SK-N-SH treated with all-trans-retinoic acid at 6 μM for 48 hours (cell line): Measurements from ENCODE around the gene IFT43.

Experiments
- ATAC-seq: fragments of 200-7000 bp; cut with Tn5 transposase; 3 replicates; pipeline ENCODE4 v1.9.1; 2020; ENCODE audit warnings: mild to moderate bottlenecking, moderate library complexity
- ARNTL ChIP-seq: fragments of 450-650 bp; formaldehyde crosslinking; IDR thresholded peaks from 2 replicates; pipeline ENCODE4 v1.5.0; 2020; ENCODE audit warnings: low read depth, mild to moderate bottlenecking, moderate library complexity, borderline replicate concordance
- BACH2 ChIP-seq: fragments of 250-450 bp; sonication (Bioruptor Pico); IDR thresholded peaks from 2 replicates; pipeline ENCODE4 v1.9.0; 2021; ENCODE audit warnings: mild to moderate bottlenecking, borderline replicate concordance
- CSDC2 ChIP-seq: fragments of 250-450 bp; sonication (Bioruptor Pico); IDR thresholded peaks from 2 replicates; pipeline ENCODE4 v1.5.0; 2020; ENCODE audit warnings: mild to moderate bottlenecking, moderate library complexity
- ESRRG ChIP-seq: fragments of 250-450 bp; sonication (Bioruptor Pico); IDR thresholded peaks from 2 replicates; pipeline ENCODE4 v1.6.1; 2021; ENCODE audit warnings: mild to moderate bottlenecking
- GLIS3 ChIP-seq: fragments of 250-450 bp; sonication (Bioruptor Pico); IDR thresholded peaks from 2 replicates; pipeline ENCODE4 v1.5.0; 2020; ENCODE audit warnings: mild to moderate bottlenecking, moderate library complexity
- ISL1 ChIP-seq: fragments of 250-450 bp; sonication (Bioruptor Pico); IDR thresholded peaks from 2 replicates; pipeline ENCODE4 v2.1.2; 2022; ENCODE audit warnings: mild to moderate bottlenecking, moderate library complexity
- OSR1 ChIP-seq: fragments of 250-450 bp; sonication (Bioruptor Pico); IDR thresholded peaks from 2 replicates; pipeline ENCODE4 v1.8.0; 2022; ENCODE audit warnings: moderate library complexity, mild to moderate bottlenecking, inconsistent platforms
- PPARA ChIP-seq: fragments of 250-450 bp; sonication (Bioruptor Pico); IDR thresholded peaks from 2 replicates; pipeline ENCODE4 v1.5.0; 2020; ENCODE audit warnings: mild to moderate bottlenecking, borderline replicate concordance
- RARB ChIP-seq: fragments of 250-450 bp; sonication (Bioruptor Pico); IDR thresholded peaks from 2 replicates; pipeline ENCODE4 v1.8.0; 2021; ENCODE audit warnings: mild to moderate bottlenecking, moderate library complexity
- TCF4 ChIP-seq: fragments of 250-450 bp; sonication (Bioruptor Pico); IDR thresholded peaks from 2 replicates; pipeline ENCODE4 v1.8.0; 2021; ENCODE audit warnings: mild to moderate bottlenecking, moderate library complexity, borderline replicate concordance
- TOX ChIP-seq: fragments of 250-450 bp; sonication (Bioruptor Pico); IDR thresholded peaks from 2 replicates; pipeline ENCODE4 v1.8.0; 2021; ENCODE audit warnings: mild to moderate bottlenecking, moderate library complexity, borderline replicate concordance
- ZC3H10 ChIP-seq: fragments of 250-450 bp; sonication (Bioruptor Pico); IDR thresholded peaks from 2 replicates; pipeline ENCODE4 v1.5.1; 2021; ENCODE audit warnings: mild to moderate bottlenecking, moderate library complexity
- ZFP3 ChIP-seq: fragments of 250-450 bp; sonication (Bioruptor Pico); IDR thresholded peaks from 2 replicates; pipeline ENCODE4 v1.5.0; 2020; ENCODE audit warnings: mild to moderate bottlenecking, moderate library complexity
- ZFP30 ChIP-seq: fragments of 450-650 bp; formaldehyde crosslinking; IDR thresholded peaks from 2 replicates; pipeline ENCODE4 v1.5.0; 2022; ENCODE audit warnings: mild to moderate bottlenecking, moderate library complexity
- ZNF565 ChIP-seq: fragments of 450-650 bp; formaldehyde crosslinking; conservative IDR thresholded peaks from 2 replicates; pipeline ENCODE4 v1.5.0; 2020; ENCODE audit warnings: low read depth, mild to moderate bottlenecking, moderate library complexity
- ZNF70 ChIP-seq: fragments of 450-650 bp; formaldehyde crosslinking; IDR thresholded peaks from 2 replicates; pipeline ENCODE4 v1.5.0; 2020; ENCODE audit warnings: mild to moderate bottlenecking, moderate library complexity
- ZNF8 ChIP-seq: fragments of 450-650 bp; formaldehyde crosslinking; IDR thresholded peaks from 2 replicates; pipeline ENCODE4 v1.5.0; 2020; ENCODE audit warnings: mild to moderate bottlenecking, moderate library complexity
- TF ChIP-seq, protein P1 (sequence below): fragments of 250-450 bp; sonication (Bioruptor Pico); IDR thresholded peaks from 2 replicates; pipeline ENCODE4 v1.5.1; 2021; ENCODE audit warnings: mild to moderate bottlenecking, moderate library complexity
- TF ChIP-seq, protein P2 (sequence below): fragments of 250-450 bp; sonication (Bioruptor Pico); IDR thresholded peaks from 2 replicates; pipeline ENCODE4 v1.5.1; 2020; ENCODE audit warnings: low read depth, mild to moderate bottlenecking, moderate library complexity
- TF ChIP-seq, protein P3 (sequence below): fragments of 250-450 bp; sonication (Bioruptor Pico); IDR thresholded peaks from 2 replicates; pipeline ENCODE4 v1.5.0; 2020; ENCODE audit warnings: mild to moderate bottlenecking, moderate library complexity
- TF ChIP-seq, protein P4 (sequence below): fragments of 250-450 bp; sonication (Bioruptor Pico); IDR thresholded peaks from 2 replicates; pipeline ENCODE4 v1.8.0; 2021; ENCODE audit warnings: low read depth, mild to moderate bottlenecking, moderate library complexity, borderline replicate concordance

The IFT43 gene

DNA sequence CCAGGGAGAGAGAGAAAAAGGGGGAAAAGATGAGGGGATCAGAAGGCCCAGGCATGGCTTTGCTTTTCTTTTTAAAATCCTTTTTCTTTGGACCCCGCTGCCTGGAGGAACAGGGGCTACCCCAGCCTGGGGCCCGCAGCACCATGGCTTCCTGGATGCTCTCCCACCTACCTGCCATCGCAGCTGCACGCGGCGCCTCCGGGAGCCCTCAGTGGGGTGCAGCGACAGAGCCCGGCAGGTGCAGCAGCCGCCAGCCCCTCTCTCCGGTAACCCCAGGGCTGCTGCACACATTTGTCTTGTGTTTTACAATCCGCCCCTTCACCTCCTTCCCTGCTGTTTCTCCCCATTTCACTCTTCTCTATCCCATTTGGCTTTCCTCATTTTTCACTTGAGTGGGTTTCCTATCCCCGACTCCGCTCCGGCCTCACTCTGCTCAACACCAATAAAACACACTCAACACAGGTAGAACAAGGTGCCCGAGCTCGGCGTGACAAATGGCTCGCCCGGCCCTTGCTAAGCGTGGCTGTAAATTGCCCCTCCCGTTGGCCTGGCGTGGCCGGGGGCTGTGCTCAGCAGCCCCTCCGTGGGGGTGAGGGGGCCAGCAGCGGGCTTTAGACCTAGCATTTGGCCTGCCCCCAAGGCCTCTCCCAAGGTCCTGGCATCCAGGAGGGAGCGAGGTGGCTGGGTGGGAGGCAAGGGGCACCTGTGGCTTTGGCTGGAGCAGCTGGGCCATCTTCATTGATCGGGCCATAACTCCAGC lies 113.5 kb downstream of the IFT43 start:
- ATAC-seq = no peak
- TF ChIP-seq TOX (CRISPR knock-in tag) = no peak
- TF ChIP-seq, protein P1, sequence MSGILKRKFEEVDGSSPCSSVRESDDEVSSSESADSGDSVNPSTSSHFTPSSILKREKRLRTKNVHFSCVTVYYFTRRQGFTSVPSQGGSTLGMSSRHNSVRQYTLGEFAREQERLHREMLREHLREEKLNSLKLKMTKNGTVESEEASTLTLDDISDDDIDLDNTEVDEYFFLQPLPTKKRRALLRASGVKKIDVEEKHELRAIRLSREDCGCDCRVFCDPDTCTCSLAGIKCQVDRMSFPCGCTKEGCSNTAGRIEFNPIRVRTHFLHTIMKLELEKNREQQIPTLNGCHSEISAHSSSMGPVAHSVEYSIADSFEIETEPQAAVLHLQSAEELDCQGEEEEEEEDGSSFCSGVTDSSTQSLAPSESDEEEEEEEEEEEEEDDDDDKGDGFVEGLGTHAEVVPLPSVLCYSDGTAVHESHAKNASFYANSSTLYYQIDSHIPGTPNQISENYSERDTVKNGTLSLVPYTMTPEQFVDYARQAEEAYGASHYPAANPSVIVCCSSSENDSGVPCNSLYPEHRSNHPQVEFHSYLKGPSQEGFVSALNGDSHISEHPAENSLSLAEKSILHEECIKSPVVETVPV (CRISPR knock-in tag) = no peak
- TF ChIP-seq RARB = no peak
- TF ChIP-seq, protein P2, sequence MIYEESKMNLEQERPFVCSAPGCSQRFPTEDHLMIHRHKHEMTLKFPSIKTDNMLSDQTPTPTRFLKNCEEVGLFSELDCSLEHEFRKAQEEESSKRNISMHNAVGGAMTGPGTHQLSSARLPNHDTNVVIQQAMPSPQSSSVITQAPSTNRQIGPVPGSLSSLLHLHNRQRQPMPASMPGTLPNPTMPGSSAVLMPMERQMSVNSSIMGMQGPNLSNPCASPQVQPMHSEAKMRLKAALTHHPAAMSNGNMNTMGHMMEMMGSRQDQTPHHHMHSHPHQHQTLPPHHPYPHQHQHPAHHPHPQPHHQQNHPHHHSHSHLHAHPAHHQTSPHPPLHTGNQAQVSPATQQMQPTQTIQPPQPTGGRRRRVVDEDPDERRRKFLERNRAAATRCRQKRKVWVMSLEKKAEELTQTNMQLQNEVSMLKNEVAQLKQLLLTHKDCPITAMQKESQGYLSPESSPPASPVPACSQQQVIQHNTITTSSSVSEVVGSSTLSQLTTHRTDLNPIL (CRISPR knock-in tag) = no peak
- TF ChIP-seq ESRRG (CRISPR knock-in tag) = no peak
- no peak for TF ChIP-seq CSDC2 (CRISPR knock-in tag)
- TF ChIP-seq, protein P3, sequence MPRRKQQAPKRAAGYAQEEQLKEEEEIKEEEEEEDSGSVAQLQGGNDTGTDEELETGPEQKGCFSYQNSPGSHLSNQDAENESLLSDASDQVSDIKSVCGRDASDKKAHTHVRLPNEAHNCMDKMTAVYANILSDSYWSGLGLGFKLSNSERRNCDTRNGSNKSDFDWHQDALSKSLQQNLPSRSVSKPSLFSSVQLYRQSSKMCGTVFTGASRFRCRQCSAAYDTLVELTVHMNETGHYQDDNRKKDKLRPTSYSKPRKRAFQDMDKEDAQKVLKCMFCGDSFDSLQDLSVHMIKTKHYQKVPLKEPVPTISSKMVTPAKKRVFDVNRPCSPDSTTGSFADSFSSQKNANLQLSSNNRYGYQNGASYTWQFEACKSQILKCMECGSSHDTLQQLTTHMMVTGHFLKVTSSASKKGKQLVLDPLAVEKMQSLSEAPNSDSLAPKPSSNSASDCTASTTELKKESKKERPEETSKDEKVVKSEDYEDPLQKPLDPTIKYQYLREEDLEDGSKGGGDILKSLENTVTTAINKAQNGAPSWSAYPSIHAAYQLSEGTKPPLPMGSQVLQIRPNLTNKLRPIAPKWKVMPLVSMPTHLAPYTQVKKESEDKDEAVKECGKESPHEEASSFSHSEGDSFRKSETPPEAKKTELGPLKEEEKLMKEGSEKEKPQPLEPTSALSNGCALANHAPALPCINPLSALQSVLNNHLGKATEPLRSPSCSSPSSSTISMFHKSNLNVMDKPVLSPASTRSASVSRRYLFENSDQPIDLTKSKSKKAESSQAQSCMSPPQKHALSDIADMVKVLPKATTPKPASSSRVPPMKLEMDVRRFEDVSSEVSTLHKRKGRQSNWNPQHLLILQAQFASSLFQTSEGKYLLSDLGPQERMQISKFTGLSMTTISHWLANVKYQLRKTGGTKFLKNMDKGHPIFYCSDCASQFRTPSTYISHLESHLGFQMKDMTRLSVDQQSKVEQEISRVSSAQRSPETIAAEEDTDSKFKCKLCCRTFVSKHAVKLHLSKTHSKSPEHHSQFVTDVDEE (CRISPR knock-in tag) = no peak
- no peak for TF ChIP-seq PPARA (CRISPR knock-in tag)
- no peak for TF ChIP-seq OSR1 (CRISPR knock-in tag)
- TF ChIP-seq BACH2 (CRISPR knock-in tag) = no peak
- TF ChIP-seq ZNF70 (CRISPR knock-in tag) = no peak
- no peak for TF ChIP-seq ARNTL (CRISPR knock-in tag)
- no peak for TF ChIP-seq TCF4 (CRISPR knock-in tag)
- TF ChIP-seq ZFP30 = no peak
- no peak for TF ChIP-seq ZFP3 (CRISPR knock-in tag)
- no peak for TF ChIP-seq GLIS3 (CRISPR knock-in tag)
- TF ChIP-seq ISL1 (CRISPR knock-in tag) = no peak
- TF ChIP-seq, protein P4, sequence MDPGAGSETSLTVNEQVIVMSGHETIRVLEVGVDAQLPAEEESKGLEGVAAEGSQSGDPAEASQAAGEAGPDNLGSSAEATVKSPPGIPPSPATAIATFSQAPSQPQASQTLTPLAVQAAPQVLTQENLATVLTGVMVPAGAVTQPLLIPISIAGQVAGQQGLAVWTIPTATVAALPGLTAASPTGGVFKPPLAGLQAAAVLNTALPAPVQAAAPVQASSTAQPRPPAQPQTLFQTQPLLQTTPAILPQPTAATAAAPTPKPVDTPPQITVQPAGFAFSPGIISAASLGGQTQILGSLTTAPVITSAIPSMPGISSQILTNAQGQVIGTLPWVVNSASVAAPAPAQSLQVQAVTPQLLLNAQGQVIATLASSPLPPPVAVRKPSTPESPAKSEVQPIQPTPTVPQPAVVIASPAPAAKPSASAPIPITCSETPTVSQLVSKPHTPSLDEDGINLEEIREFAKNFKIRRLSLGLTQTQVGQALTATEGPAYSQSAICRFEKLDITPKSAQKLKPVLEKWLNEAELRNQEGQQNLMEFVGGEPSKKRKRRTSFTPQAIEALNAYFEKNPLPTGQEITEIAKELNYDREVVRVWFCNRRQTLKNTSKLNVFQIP = no peak

DNA sequence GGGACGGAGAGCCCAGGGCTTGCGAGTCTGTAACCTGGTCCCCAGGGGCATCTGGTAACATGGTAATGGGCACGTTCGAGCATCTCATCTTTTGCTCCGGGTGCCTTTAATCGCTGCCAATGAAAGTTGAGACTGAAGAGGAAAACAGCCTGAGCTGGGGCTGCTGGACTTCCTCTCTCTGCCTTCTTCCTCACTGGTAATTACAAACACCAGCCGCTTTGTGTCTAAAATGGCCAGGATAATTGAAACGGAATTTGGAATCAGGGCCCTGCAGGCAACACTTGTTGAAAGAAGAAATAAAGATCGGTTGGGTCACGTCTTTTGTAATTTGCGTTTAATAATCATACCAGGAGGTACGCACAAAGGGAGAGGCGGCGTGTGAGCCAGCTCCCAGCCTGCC lies 114.7 kb downstream of the IFT43 start:
- no peak for ATAC-seq

More for the DNA sequence above, 114.7 kb downstream of the IFT43 start:
- TF ChIP-seq ZNF565 (CRISPR knock-in tag) = no peak
- TF ChIP-seq ZNF8 = no peak
- no peak for TF ChIP-seq ZFP30
- no peak for TF ChIP-seq BACH2 (CRISPR knock-in tag)
- no peak for TF ChIP-seq CSDC2 (CRISPR knock-in tag)
- TF ChIP-seq ZC3H10 (CRISPR knock-in tag) = no peak
- no peak for TF ChIP-seq TOX (CRISPR knock-in tag)
- TF ChIP-seq, protein P3 (CRISPR knock-in tag) = no peak
- TF ChIP-seq ZNF70 (CRISPR knock-in tag) = no peak
- no peak for TF ChIP-seq ISL1 (CRISPR knock-in tag)
- TF ChIP-seq, protein P4 = no peak
